PFSK-1 (cell line): ENCODE results near the gene GABRB1.

Source experiments
- FOXP2 ChIP-seq: optimal IDR thresholded peaks from 2 replicates; pipeline ENCODE3; 2011; ENCODE audit warnings: borderline replicate concordance, control low read depth, inconsistent platforms; ENCODE audit not compliant: insufficient read depth; ENCODE audit errors: extremely low read length, extremely low read depth
- POLR2AphosphoS5 ChIP-seq: IDR thresholded peaks from 2 replicates; pipeline ENCODE4 v1.6.1; 2012; ENCODE audit warnings: low read depth, mild to moderate bottlenecking, control low read depth, low read length, moderate library complexity
- SIN3A ChIP-seq: IDR thresholded peaks from 2 replicates; pipeline ENCODE4 v1.6.1; 2012; ENCODE audit warnings: mild to moderate bottlenecking, low read length, moderate library complexity, borderline replicate concordance; ENCODE audit not compliant: insufficient read depth
- TAF1 ChIP-seq: IDR thresholded peaks from 2 replicates; pipeline ENCODE4 v1.6.1; 2012; ENCODE audit warnings: low read length, control low read depth, borderline replicate concordance; ENCODE audit not compliant: insufficient read depth
- TF ChIP-seq, protein P1 (sequence below), 2 experiments: IDR thresholded peaks; 2 replicates each; pipeline versions ENCODE4 v1.6.1 to v1.8.0; 2011 to 2012; ENCODE audit warnings: low read depth in 2 of 2, low read length in 2 of 2, control low read depth in 1 of 2, inconsistent platforms in 1 of 2, mild to moderate bottlenecking in 1 of 2, moderate library complexity in 1 of 2; ENCODE audit not compliant: insufficient read depth in 1 of 2

Gene GABRB1

GRCh38 chr4:47167081-47168035, 136.0 kb downstream of the GABRB1 start:
- TF ChIP-seq, protein P1, sequence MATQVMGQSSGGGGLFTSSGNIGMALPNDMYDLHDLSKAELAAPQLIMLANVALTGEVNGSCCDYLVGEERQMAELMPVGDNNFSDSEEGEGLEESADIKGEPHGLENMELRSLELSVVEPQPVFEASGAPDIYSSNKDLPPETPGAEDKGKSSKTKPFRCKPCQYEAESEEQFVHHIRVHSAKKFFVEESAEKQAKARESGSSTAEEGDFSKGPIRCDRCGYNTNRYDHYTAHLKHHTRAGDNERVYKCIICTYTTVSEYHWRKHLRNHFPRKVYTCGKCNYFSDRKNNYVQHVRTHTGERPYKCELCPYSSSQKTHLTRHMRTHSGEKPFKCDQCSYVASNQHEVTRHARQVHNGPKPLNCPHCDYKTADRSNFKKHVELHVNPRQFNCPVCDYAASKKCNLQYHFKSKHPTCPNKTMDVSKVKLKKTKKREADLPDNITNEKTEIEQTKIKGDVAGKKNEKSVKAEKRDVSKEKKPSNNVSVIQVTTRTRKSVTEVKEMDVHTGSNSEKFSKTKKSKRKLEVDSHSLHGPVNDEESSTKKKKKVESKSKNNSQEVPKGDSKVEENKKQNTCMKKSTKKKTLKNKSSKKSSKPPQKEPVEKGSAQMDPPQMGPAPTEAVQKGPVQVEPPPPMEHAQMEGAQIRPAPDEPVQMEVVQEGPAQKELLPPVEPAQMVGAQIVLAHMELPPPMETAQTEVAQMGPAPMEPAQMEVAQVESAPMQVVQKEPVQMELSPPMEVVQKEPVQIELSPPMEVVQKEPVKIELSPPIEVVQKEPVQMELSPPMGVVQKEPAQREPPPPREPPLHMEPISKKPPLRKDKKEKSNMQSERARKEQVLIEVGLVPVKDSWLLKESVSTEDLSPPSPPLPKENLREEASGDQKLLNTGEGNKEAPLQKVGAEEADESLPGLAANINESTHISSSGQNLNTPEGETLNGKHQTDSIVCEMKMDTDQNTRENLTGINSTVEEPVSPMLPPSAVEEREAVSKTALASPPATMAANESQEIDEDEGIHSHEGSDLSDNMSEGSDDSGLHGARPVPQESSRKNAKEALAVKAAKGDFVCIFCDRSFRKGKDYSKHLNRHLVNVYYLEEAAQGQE (IDR thresholded peaks at IDR 0.05; ENCODE audit: insufficient read depth in 1 of 2, low read depth in 2 of 2, low read length in 2 of 2), result no peak
- TF ChIP-seq SIN3A (no peak), FOXP2 (no peak), TAF1 (no peak), POLR2AphosphoS5 (no peak)

GRCh38 chr4:47184083-47184482, 152.7 kb downstream of the GABRB1 start:
- no peak for TF ChIP-seq TAF1
- TF ChIP-seq FOXP2, result no peak
- TF ChIP-seq, protein P1 (IDR thresholded peaks at IDR 0.05; ENCODE audit: insufficient read depth in 1 of 2, low read depth in 2 of 2, low read length in 2 of 2), result no peak
- TF ChIP-seq SIN3A, result no peak
- no peak for TF ChIP-seq POLR2AphosphoS5

DNA sequence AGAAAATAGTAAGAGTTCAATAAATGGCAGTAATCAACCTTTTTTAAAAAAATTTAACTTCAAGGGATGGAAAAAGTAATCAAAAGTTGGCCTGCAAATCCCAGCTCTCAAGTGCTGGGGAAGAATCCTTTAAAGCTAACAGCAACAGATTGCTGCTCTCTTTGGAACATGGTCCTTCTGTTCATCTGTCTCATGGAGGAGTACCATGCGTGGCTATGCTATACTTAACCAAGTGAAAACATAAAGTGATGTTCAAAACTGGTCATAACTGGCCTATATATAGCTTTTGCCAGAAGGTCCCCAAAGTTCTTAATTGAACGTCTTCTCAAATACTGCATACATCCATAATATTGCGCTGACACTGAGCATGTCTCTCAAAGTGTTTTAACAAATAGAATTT, 154.4 kb downstream of the GABRB1 start:
- no peak for TF ChIP-seq FOXP2
- no peak for TF ChIP-seq TAF1
- TF ChIP-seq, protein P1 (IDR thresholded peaks at IDR 0.05; ENCODE audit: insufficient read depth in 1 of 2, low read depth in 2 of 2, low read length in 2 of 2), result no peak
- TF ChIP-seq SIN3A, result no peak
- TF ChIP-seq POLR2AphosphoS5, result no peak

DNA sequence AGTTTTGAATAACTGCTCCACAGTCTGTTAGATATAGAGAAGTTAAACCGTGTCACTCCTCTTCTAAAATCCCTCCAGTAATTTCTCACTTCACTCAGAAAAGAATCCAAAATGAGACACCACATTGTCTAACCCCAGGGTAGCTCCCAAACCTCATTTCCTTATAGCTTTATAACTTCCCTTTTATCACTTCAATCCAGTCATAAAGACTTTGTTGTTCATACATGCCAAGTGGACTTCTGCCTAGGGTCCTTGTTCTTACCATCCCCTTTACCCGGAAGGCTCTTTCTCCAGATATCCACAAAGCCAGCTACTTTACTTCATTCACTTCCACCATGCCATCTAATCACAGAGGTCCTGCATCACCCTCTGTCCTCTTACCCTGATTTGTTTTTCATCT, 156.2 kb downstream of the GABRB1 start:
- TF ChIP-seq TAF1 (no peak), POLR2AphosphoS5 (no peak), SIN3A (no peak), FOXP2 (no peak)
- TF ChIP-seq, protein P1 (IDR thresholded peaks at IDR 0.05; ENCODE audit: insufficient read depth in 1 of 2, low read depth in 2 of 2, low read length in 2 of 2), result no peak

DNA sequence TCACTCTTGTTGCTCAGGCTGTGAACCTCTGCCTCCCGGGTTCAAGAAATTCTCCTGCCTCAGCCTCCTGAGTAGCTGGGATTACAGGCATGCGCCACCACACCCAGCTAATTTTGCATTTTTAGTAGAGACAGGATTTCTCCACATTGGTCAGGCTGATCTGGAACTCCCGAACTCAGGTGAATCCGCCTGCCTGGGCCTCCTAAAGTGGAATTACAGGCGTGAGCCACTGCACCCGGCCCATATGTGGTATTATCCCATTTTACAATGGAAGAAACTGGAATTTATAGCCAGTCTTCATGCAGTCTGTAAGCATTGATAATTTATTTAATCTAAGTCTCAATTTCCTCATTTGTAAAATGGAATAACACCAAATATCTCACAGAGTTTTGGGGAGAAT, 161.8 kb downstream of the GABRB1 start:
- TF ChIP-seq, protein P1 (IDR thresholded peaks at IDR 0.05; ENCODE audit: insufficient read depth in 1 of 2, low read depth in 2 of 2, low read length in 2 of 2), result no peak
- TF ChIP-seq SIN3A, result no peak
- no peak for TF ChIP-seq FOXP2
